Measurements from ENCODE around the gene CLCN6. TPM values are rescaled to one million over a fixed set of nuclear protein-coding genes. Genes with fewer than 3 reads are reported as not detected.

Gene CLCN6
- total and polyA plus RNA-seq, 2 of the 13 experiments (the other 11 are each of a cell fraction or from before 2014, with no cell fraction given): 14.9 to 19.3 TPM

DNA sequence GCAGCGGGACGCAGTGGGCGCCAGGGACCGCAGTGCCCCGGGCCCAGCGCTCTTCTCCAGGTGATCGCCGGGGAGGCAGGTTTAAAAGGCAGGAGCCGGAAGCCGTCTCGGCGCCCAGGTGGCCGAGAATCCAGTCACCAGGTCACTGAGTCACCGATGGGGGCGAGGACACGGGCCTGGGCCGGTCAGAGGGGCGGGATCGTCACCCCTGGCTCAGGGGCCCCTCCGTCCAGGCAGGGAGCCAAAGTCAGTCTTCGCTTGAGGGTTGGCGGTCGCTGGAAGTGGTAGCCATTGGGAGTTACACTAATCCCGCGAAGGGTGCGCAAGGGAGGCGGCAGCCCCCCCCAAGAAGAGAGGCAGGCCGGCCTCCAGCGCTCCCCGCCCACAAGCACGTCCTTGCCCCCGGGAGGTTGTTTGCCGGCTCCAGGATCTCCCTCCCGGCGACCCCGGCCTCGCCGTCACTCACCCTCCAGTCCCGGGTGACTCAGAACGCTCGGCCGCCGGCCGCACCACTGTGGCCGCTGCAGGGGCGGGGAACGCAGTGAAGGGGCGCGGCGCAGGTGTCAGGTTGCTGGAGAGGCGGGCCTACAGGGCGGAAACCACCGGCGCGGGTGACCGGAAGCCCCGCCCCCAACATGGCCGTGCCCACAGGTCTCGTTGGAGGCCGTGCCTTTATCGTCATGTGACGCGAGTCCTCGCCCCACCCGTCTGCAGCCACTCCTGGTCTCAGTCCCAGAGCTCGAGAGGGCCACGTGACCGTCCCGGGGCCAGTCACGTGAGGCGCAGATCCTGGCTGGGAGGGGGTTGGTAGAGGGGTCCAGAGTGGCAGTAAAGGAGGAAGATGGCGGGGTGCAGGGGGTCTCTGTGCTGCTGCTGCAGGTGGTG, at the start of gene CLCN6, which contains the start of gene MTHFR (continued):
- TF ChIP-seq RERE (CRISPR knock-in tag; IDR thresholded peaks at IDR 0.05; ENCODE audit: low read depth) (peak; percentile 46; the same call in 1 of the 2 replicates), NKX3-1 (CRISPR knock-in tag; IDR thresholded peaks at IDR 0.05) (no peak; the same call in 1 of the 2 replicates), SMC3 (IDR thresholded peaks at IDR 0.05; ENCODE audit: low read length) (no peak), ATF3 (CRISPR knock-in tag; IDR thresholded peaks at IDR 0.05) (peak; percentile 66), ZNF335 (CRISPR knock-in tag; IDR thresholded peaks at IDR 0.05) (no peak; the same call in 1 of the 2 replicates), BORCS8-MEF2B (CRISPR knock-in tag; IDR thresholded peaks at IDR 0.05) (peak; percentile 66; the same call in 1 of the 2 replicates), PAF1 (CRISPR knock-in tag; IDR thresholded peaks at IDR 0.05) (no peak), YY1 (IDR thresholded peaks at IDR 0.05; ENCODE audit: insufficient read depth, insufficient replicate concordance, low read depth, low read length) (peak; percentile 95), SAP130 (CRISPR knock-in tag; IDR thresholded peaks at IDR 0.05; ENCODE audit: low read depth) (peak; percentile 92), NFYC (CRISPR knock-in tag; IDR thresholded peaks at IDR 0.05) (peak; percentile 90), IKZF4 (CRISPR knock-in tag; IDR thresholded peaks at IDR 0.05; ENCODE audit: borderline replicate concordance, low read depth, not compliant biosample characterization) (no peak), ZNF552 (CRISPR knock-in tag; IDR thresholded peaks at IDR 0.05; ENCODE audit: borderline replicate concordance) (no peak), ZNF432 (CRISPR knock-in tag; IDR thresholded peaks at IDR 0.05; ENCODE audit: borderline replicate concordance) (no peak)
- TF ChIP-seq, protein P1, sequence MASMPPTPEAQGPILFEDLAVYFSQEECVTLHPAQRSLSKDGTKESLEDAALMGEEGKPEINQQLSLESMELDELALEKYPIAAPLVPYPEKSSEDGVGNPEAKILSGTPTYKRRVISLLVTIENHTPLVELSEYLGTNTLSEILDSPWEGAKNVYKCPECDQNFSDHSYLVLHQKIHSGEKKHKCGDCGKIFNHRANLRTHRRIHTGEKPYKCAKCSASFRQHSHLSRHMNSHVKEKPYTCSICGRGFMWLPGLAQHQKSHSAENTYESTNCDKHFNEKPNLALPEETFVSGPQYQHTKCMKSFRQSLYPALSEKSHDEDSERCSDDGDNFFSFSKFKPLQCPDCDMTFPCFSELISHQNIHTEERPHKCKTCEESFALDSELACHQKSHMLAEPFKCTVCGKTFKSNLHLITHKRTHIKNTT (CRISPR knock-in tag; IDR thresholded peaks at IDR 0.05): no peak
- TF ChIP-seq, protein P2, sequence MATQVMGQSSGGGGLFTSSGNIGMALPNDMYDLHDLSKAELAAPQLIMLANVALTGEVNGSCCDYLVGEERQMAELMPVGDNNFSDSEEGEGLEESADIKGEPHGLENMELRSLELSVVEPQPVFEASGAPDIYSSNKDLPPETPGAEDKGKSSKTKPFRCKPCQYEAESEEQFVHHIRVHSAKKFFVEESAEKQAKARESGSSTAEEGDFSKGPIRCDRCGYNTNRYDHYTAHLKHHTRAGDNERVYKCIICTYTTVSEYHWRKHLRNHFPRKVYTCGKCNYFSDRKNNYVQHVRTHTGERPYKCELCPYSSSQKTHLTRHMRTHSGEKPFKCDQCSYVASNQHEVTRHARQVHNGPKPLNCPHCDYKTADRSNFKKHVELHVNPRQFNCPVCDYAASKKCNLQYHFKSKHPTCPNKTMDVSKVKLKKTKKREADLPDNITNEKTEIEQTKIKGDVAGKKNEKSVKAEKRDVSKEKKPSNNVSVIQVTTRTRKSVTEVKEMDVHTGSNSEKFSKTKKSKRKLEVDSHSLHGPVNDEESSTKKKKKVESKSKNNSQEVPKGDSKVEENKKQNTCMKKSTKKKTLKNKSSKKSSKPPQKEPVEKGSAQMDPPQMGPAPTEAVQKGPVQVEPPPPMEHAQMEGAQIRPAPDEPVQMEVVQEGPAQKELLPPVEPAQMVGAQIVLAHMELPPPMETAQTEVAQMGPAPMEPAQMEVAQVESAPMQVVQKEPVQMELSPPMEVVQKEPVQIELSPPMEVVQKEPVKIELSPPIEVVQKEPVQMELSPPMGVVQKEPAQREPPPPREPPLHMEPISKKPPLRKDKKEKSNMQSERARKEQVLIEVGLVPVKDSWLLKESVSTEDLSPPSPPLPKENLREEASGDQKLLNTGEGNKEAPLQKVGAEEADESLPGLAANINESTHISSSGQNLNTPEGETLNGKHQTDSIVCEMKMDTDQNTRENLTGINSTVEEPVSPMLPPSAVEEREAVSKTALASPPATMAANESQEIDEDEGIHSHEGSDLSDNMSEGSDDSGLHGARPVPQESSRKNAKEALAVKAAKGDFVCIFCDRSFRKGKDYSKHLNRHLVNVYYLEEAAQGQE (IDR thresholded peaks at IDR 0.05; ENCODE audit: borderline replicate concordance in 1 of 2, low read depth in 1 of 2, low read length in 2 of 2): no peak; a peak in 2 of 4 replicates
- TF ChIP-seq, protein P3, sequence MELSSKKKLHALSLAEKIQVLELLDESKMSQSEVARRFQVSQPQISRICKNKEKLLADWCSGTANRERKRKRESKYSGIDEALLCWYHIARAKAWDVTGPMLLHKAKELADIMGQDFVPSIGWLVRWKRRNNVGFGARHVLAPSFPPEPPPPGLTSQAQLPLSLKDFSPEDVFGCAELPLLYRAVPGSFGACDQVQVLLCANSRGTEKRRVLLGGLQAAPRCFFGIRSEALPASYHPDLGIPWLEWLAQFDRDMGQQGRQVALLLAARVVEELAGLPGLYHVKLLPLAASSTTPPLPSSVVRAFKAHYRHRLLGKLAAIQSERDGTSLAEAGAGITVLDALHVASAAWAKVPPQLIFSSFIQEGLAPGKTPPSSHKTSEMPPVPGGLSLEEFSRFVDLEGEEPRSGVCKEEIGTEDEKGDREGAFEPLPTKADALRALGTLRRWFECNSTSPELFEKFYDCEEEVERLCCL (CRISPR knock-in tag; IDR thresholded peaks at IDR 0.05; ENCODE audit: borderline replicate concordance): no peak

All from HepG2 (cell line).